Measurements from ENCODE around the gene CACNA2D4.

CACNA2D4 gene

GRCh38 chr12:1815108-1815507 is 103.3 kb downstream of the CACNA2D4 start:
- DNase-seq (ENCODE audit: low read depth) = no peak

GRCh38 chr12:1814266-1814665 is 104.2 kb downstream of the CACNA2D4 start:
- no peak for DNase-seq (ENCODE audit: low read depth)

GRCh38 chr12:1812650-1813302 is 105.7 kb downstream of the CACNA2D4 start:
- DNase-seq (ENCODE audit: low read depth) = no peak

GRCh38 chr12:1811948-1812291 is 106.5 kb downstream of the CACNA2D4 start:
- no peak for DNase-seq (ENCODE audit: low read depth)

GRCh38 chr12:1811281-1811947 is 107.0 kb downstream of the CACNA2D4 start:
- DNase-seq (ENCODE audit: low read depth) = no peak

GRCh38 chr12:1810931-1811280 is 107.5 kb downstream of the CACNA2D4 start:
- no peak for DNase-seq (ENCODE audit: low read depth)

GRCh38 chr12:1810201-1810930 is 108.1 kb downstream of the CACNA2D4 start:
- no peak for DNase-seq (ENCODE audit: low read depth)

GRCh38 chr12:1809591-1810190 is 108.8 kb downstream of the CACNA2D4 start:
- DNase-seq (ENCODE audit: low read depth) = no peak

- no peak for DNase-seq (ENCODE audit: low read depth)
Measured at GRCh38 chr12:1808798-1809480, 109.5 kb downstream of the CACNA2D4 start.

GRCh38 chr12:1808036-1808797 is 110.2 kb downstream of the CACNA2D4 start:
- no peak for DNase-seq (ENCODE audit: low read depth)

- no peak for DNase-seq (ENCODE audit: low read depth)
Measured at GRCh38 chr12:1807087-1807860, 111.2 kb downstream of the CACNA2D4 start.

- no peak for DNase-seq (ENCODE audit: low read depth)
Measured at GRCh38 chr12:1806301-1807086, 112.0 kb downstream of the CACNA2D4 start.

GRCh38 chr12:1805441-1806081 is 112.9 kb downstream of the CACNA2D4 start:
- no peak for DNase-seq (ENCODE audit: low read depth)

- peak; percentile 66 for DNase-seq (ENCODE audit: low read depth)
Measured at GRCh38 chr12:1804545-1805332, 113.7 kb downstream of the CACNA2D4 start.

- DNase-seq (ENCODE audit: low read depth) = no peak
Measured at GRCh38 chr12:1803736-1804135, 114.7 kb downstream of the CACNA2D4 start.

- DNase-seq (ENCODE audit: low read depth) = no peak
Measured at GRCh38 chr12:1801303-1801975, 117.0 kb downstream of the CACNA2D4 start.

- DNase-seq (ENCODE audit: low read depth) = no peak
Measured at GRCh38 chr12:1800401-1801302, 117.8 kb downstream of the CACNA2D4 start.
